Smooth muscle cell (in vitro differentiated cells): ENCODE results near the gene CCDC6. TPM values are rescaled to one million over a fixed set of nuclear protein-coding genes. Genes with fewer than 3 reads are reported as not detected.

Source experiments
- DNase-seq: peaks from one replicate; lab custom pipeline; 2025; ENCODE audit not compliant: unreplicated experiment; lab: John Stamatoyannopoulos, UW
- H2AFZ ChIP-seq: fragments of 200-600 bp; sonication (generic); 2 replicates; pipeline ENCODE4 v1.6.0; 2016; ENCODE audit warnings: antibody characterized with exemption, low read depth, mild to moderate bottlenecking
- H3F3A ChIP-seq: fragments of 200-600 bp; sonication (generic); 2 replicates; pipeline ENCODE4 v1.6.0; 2017; ENCODE audit warnings: antibody characterized with exemption, low read depth
- H3K27ac ChIP-seq: fragments of 200-600 bp; sonication (generic); 2 replicates; pipeline ENCODE4 v1.5.1; 2016; ENCODE audit warnings: low read depth, mild to moderate bottlenecking
- H3K27me3 ChIP-seq: fragments of 200-600 bp; sonication (generic); 2 replicates; pipeline ENCODE4 v1.6.1; 2016; ENCODE audit warnings: low read depth, mild to moderate bottlenecking
- H3K36me3 ChIP-seq: fragments of 200-600 bp; sonication (generic); 2 replicates; pipeline ENCODE4 v1.5.1; 2016; ENCODE audit warnings: low read depth
- H3K4me1 ChIP-seq: fragments of 200-600 bp; sonication (generic); 2 replicates; pipeline ENCODE4 v1.5.1; 2016; ENCODE audit warnings: low read depth
- H3K4me2 ChIP-seq: fragments of 200-600 bp; sonication (generic); 2 replicates; pipeline ENCODE4 v1.6.0; 2016; ENCODE audit warnings: mild to moderate bottlenecking
- H3K4me3 ChIP-seq: fragments of 200-600 bp; sonication (generic); 2 replicates; pipeline ENCODE4 v1.5.1; 2016; ENCODE audit warnings: mild to moderate bottlenecking
- H3K79me2 ChIP-seq: fragments of 200-600 bp; sonication (generic); 2 replicates; pipeline ENCODE4 v1.6.0; 2016; ENCODE audit warnings: low read depth, mild to moderate bottlenecking
- H3K9ac ChIP-seq: fragments of 200-600 bp; sonication (generic); 2 replicates; pipeline ENCODE4 v1.6.0; 2016; ENCODE audit warnings: low read depth
- H3K9me3 ChIP-seq: fragments of 200-600 bp; sonication (generic); replicated peaks from 2 replicates; pipeline ENCODE4 v1.5.1; 2016; ENCODE audit warnings: low read depth
- H4K20me1 ChIP-seq: fragments of 200-600 bp; sonication (generic); 2 replicates; pipeline ENCODE4 v1.6.0; 2016; ENCODE audit warnings: low read depth
- CTCF ChIP-seq: fragments of 200-600 bp; sonication (generic); IDR thresholded peaks from 2 replicates; pipeline ENCODE4 v1.5.1; 2017; ENCODE audit warnings: borderline replicate concordance, mild to moderate bottlenecking, antibody characterized with exemption; ENCODE audit not compliant: insufficient read depth, poor library complexity, severe bottlenecking
- WGBS: methylation state at CpG from one replicate; pipeline ENCODE4 v1.1.7; 2016; ENCODE audit warnings: low lambda C conversion rate; 5-methylcytosine and 5-hydroxymethylcytosine counted together
- polyA plus RNA-seq: library from polyadenylated mRNA; unstranded; fragments of >200 nt; fragmentation: Nextera tagmentation; extraction: Ambion mirVana; gene quantifications from 2 replicates; pipeline ENCODE4 v1.2.1, GENCODE V29; 2016
- total RNA-seq: library from RNA; depleted of rRNA; stranded (reverse); fragments of >200 nt; gene quantifications from 2 replicates; pipeline ENCODE4 v1.2.3, GENCODE V29; 2014

CCDC6 gene
- total and polyA plus RNA-seq, 2 experiments from 2014 or later = 15.3 to 36.8 TPM

DNA sequence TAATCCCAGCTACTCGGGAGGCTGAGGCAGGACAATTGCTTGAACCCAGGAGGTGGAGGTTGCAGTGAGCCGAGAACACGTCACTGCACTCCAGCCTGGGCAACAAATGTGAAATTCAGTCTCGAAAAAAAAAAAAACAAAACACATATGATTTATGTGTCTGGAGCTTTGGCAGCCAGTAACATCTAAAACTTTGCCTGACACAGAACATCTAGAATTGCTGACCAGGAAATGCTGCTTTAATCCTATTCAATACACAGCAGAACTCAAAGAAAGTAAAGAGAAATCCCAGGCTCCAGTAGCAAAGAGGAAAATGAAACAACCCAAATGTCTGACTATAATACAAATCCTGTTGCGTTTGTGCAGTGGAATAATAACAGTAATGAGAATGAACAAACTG is 4.5 kb upstream of the CCDC6 start:
- Histone ChIP-seq H3K27ac (no peak overlapping the region), H4K20me1 (no peaks in the 10 kb centered on the region), H3K36me3 (no peaks in the 10 kb centered on the region), H3F3A (peaks cover 14% of the 10 kb centered on the region), H3K27me3 (no peaks in the 10 kb centered on the region), H3K9ac (no peak overlapping the region), H3K4me1 (peaks cover 20% of the 10 kb centered on the region), H3K4me2 (peak overlapping the region; percentile 41), H2AFZ (peak overlapping the region; percentile 85), H3K9me3 (peaks cover 7% of the 10 kb centered on the region), H3K79me2 (peaks cover 1% of the 10 kb centered on the region), H3K4me3 (no peak overlapping the region)
- 39% methylated on average over 5 of the region's 5 CpGs for WGBS
- no peak for DNase-seq
- no peak for TF ChIP-seq CTCF

- WGBS = 91% methylated on average over 1 of the region's 1 CpG
These were observed 3.5 kb upstream of the CCDC6 start for GRCh38 chr10:59909815-59910214.

DNA sequence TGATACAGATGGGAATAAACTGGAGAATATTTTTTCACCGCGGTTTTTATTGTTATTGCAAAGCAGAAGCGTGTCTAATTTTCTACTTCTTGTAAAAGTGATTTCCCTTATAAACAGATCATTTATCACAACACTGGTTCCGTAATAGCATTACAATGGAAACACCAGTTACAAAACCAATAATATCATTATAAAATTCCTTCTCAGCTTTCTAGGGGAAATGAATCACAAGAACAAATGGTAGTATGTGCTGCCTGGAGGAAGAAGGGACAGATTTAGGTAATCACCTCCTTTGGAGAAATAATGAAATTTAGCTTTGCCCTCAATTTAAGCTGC is 2.4 kb upstream of the CCDC6 start:
- Histone ChIP-seq H3K9me3 (peaks cover 3% of the 10 kb centered on the region), H3K4me1 (peaks cover 34% of the 10 kb centered on the region), H4K20me1 (peaks cover 17% of the 10 kb centered on the region), H3K9ac (peak overlapping the region; percentile 86), H3K27me3 (no peaks in the 10 kb centered on the region), H3F3A (peaks cover 14% of the 10 kb centered on the region), H2AFZ (peak overlapping the region; percentile 88), H3K36me3 (no peaks in the 10 kb centered on the region), H3K4me3 (peak overlapping the region; percentile 94), H3K79me2 (peaks cover 22% of the 10 kb centered on the region), H3K27ac (peak overlapping the region; percentile 98), H3K4me2 (peak overlapping the region; percentile 91)
- TF ChIP-seq CTCF = no peak
- 16% methylated on average over 4 of the region's 4 CpGs for WGBS
- no peak for DNase-seq

More at GRCh38 chr10:59909815-59910214, 3.5 kb upstream of the CCDC6 start:
- Histone ChIP-seq H4K20me1 (peaks cover 6% of the 10 kb centered on the region), H3K9ac (no peak overlapping the region), H2AFZ (no peak overlapping the region), H3K9me3 (peaks cover 7% of the 10 kb centered on the region), H3K79me2 (peaks cover 12% of the 10 kb centered on the region), H3K27ac (no peak overlapping the region), H3K4me1 (peaks cover 23% of the 10 kb centered on the region), H3K36me3 (no peaks in the 10 kb centered on the region), H3K27me3 (no peaks in the 10 kb centered on the region), H3K4me3 (no peak overlapping the region), H3K4me2 (no peak overlapping the region), H3F3A (peaks cover 14% of the 10 kb centered on the region)
- TF ChIP-seq CTCF = no peak
- DNase-seq = no peak
